Measurements from ENCODE around the gene SND1. TPM values are rescaled to one million over a fixed set of nuclear protein-coding genes. Genes with fewer than 3 reads are reported as not detected.

SND1 gene
- total RNA-seq, 5 donors from 2014 or later (not counting 1 experiment from before 2014, with no cell fraction given) = 137 to 187 (median 154) TPM

- no peak overlapping the region for H3K4me3 ChIP-seq (ENCODE audit: control insufficient read depth in 1 of 2, extremely low read depth in 1 of 2, low read length in 1 of 2)
- H3K4me1 ChIP-seq (ENCODE audit: control insufficient read depth in 1 of 2, extremely low read depth in 1 of 2, insufficient read depth in 2 of 2, low read length in 2 of 2) = peaks cover 14 to 20% of the 10 kb centered on the region in 2 experiments
- CTCF ChIA-PET = no interaction called here
- H3K27me3 ChIP-seq (replicated peaks in 1 of 2; ENCODE audit: control insufficient read depth in 2 of 2, extremely low read depth in 1 of 2, insufficient read depth in 2 of 2, low read length in 1 of 2) = no peaks in the 10 kb centered on the region
- ATAC-seq (replicated peaks in 1 of 4) (no peak), DNase-seq (no peak)
- H3K36me3 ChIP-seq (ENCODE audit: control insufficient read depth in 2 of 2, extremely low read depth in 1 of 2, insufficient read depth in 1 of 2, low read length in 1 of 2) = peaks cover 0 to 18% of the 10 kb centered on the region in 2 donors
- H3K4me1 Mint-ChIP-seq = peaks cover 76 to 88% (median 77%) of the 10 kb centered on the region in 3 donors
- H3K9me3 ChIP-seq = no peaks in the 10 kb centered on the region
- H3K27ac ChIP-seq (ENCODE audit: low read length) = no peak overlapping the region
- H3K27me3 Mint-ChIP-seq = no peaks in the 10 kb centered on the region
- peaks cover 44% of the 10 kb centered on the region for H3K36me3 Mint-ChIP-seq
- WGBS (ENCODE audit: insufficient coverage) = 93% methylated on average over 2 of the region's 3 CpGs
- POLR2A ChIA-PET = no interaction called here
- H3K27ac Mint-ChIP-seq = no peak overlapping the region
- H3K9me3 Mint-ChIP-seq = no peaks in the 10 kb centered on the region
- no peak overlapping the region for H3K4me3 Mint-ChIP-seq
Measured at GRCh38 chr7:127657500-127657899, 5.5 kb downstream of the SND1 start.

- H3K27ac Mint-ChIP-seq = no peak overlapping the region
- no peaks in the 10 kb centered on the region for H3K27me3 ChIP-seq (replicated peaks in 1 of 2; ENCODE audit: control insufficient read depth in 2 of 2, extremely low read depth in 1 of 2, insufficient read depth in 2 of 2, low read length in 1 of 2)
- CTCF ChIA-PET = no interaction called here
- POLR2A ChIA-PET = no interaction called here
- H3K27me3 Mint-ChIP-seq = no peaks in the 10 kb centered on the region
- H3K27ac ChIP-seq (ENCODE audit: low read length) = no peak overlapping the region
- H3K4me3 ChIP-seq (ENCODE audit: control insufficient read depth in 1 of 2, extremely low read depth in 1 of 2, low read length in 1 of 2) = no peak overlapping the region
- no peak overlapping the region for H3K4me3 Mint-ChIP-seq
- H3K36me3 ChIP-seq (ENCODE audit: control insufficient read depth in 2 of 2, extremely low read depth in 1 of 2, insufficient read depth in 1 of 2, low read length in 1 of 2) = peaks cover 0 to 18% of the 10 kb centered on the region in 2 donors
- H3K36me3 Mint-ChIP-seq = peaks cover 52% of the 10 kb centered on the region
- no peaks in the 10 kb centered on the region for H3K9me3 Mint-ChIP-seq
- no peaks in the 10 kb centered on the region for H3K9me3 ChIP-seq
- no peak for DNase-seq
- peaks cover 66 to 78% (median 68%) of the 10 kb centered on the region in 3 donors for H3K4me1 Mint-ChIP-seq
- ATAC-seq (replicated peaks in 1 of 4) = no peak
- no CpG with 5 or more reads among the region's 3 CpGs for WGBS (ENCODE audit: insufficient coverage)
- H3K4me1 ChIP-seq (ENCODE audit: control insufficient read depth in 1 of 2, extremely low read depth in 1 of 2, insufficient read depth in 2 of 2, low read length in 2 of 2) = peaks cover 0 to 7% of the 10 kb centered on the region in 2 experiments
Measured at GRCh38 chr7:127658970-127659630, 7.1 kb downstream of the SND1 start.

GRCh38 chr7:127665922-127666321, 13.9 kb downstream of the SND1 start:
- Mint-ChIP-seq H3K36me3 (peaks cover 46% of the 10 kb centered on the region), H3K9me3 (no peaks in the 10 kb centered on the region), H3K27ac (no peak overlapping the region), H3K4me3 (no peak overlapping the region), H3K27me3 (no peaks in the 10 kb centered on the region), H3K4me1 (peaks cover 61 to 71% (median 65%) of the 10 kb centered on the region in 3 donors)
- Histone ChIP-seq H3K27ac (ENCODE audit: low read length) (no peak overlapping the region), H3K4me3 (ENCODE audit: control insufficient read depth in 1 of 2, extremely low read depth in 1 of 2, low read length in 1 of 2) (no peak overlapping the region), H3K4me1 (ENCODE audit: control insufficient read depth in 1 of 2, extremely low read depth in 1 of 2, insufficient read depth in 2 of 2, low read length in 2 of 2) (peaks cover 0 to 5% of the 10 kb centered on the region in 2 experiments), H3K9me3 (no peaks in the 10 kb centered on the region), H3K27me3 (replicated peaks in 1 of 2; ENCODE audit: control insufficient read depth in 2 of 2, extremely low read depth in 1 of 2, insufficient read depth in 2 of 2, low read length in 1 of 2) (no peaks in the 10 kb centered on the region), H3K36me3 (ENCODE audit: control insufficient read depth in 2 of 2, extremely low read depth in 1 of 2, insufficient read depth in 1 of 2, low read length in 1 of 2) (peaks cover 5 to 6% of the 10 kb centered on the region in 2 donors)
- ChIA-PET POLR2A (no interaction called here), CTCF (interaction anchor here in 1 of 2 donors (1.0 kb wide), 1 partner anchor 510 kb away, joined by 3 read pairs; no protein-coding TSS in a partner anchor)
- WGBS (ENCODE audit: insufficient coverage) = 100% methylated on average over 1 of the region's 7 CpGs
- ATAC-seq (replicated peaks in 1 of 4) (no peak), DNase-seq (no peak)

GRCh38 chr7:127666602-127667001, 14.6 kb downstream of the SND1 start:
- Mint-ChIP-seq H3K27me3 (no peaks in the 10 kb centered on the region), H3K9me3 (no peaks in the 10 kb centered on the region), H3K27ac (peak overlapping the region in 1 of 2 donors; percentile 47), H3K36me3 (peaks cover 45% of the 10 kb centered on the region), H3K4me1 (peaks cover 58 to 71% (median 60%) of the 10 kb centered on the region in 3 donors), H3K4me3 (no peak overlapping the region)
- Histone ChIP-seq H3K4me1 (ENCODE audit: control insufficient read depth in 1 of 2, extremely low read depth in 1 of 2, insufficient read depth in 2 of 2, low read length in 2 of 2) (peaks cover 0 to 5% of the 10 kb centered on the region in 2 experiments), H3K36me3 (ENCODE audit: control insufficient read depth in 2 of 2, extremely low read depth in 1 of 2, insufficient read depth in 1 of 2, low read length in 1 of 2) (peaks cover 2 to 5% of the 10 kb centered on the region in 2 donors), H3K27ac (ENCODE audit: low read length) (no peak overlapping the region), H3K4me3 (ENCODE audit: control insufficient read depth in 1 of 2, extremely low read depth in 1 of 2, low read length in 1 of 2) (no peak overlapping the region), H3K9me3 (no peaks in the 10 kb centered on the region), H3K27me3 (replicated peaks in 1 of 2; ENCODE audit: control insufficient read depth in 2 of 2, extremely low read depth in 1 of 2, insufficient read depth in 2 of 2, low read length in 1 of 2) (no peaks in the 10 kb centered on the region)
- WGBS (ENCODE audit: insufficient coverage) = 92% methylated on average over 1 of the region's 4 CpGs
- ATAC-seq (replicated peaks in 1 of 4) (no peak), DNase-seq (no peak)
- ChIA-PET CTCF (interaction anchor here in 1 of 2 donors (1.0 kb wide), 1 partner anchor 509 kb away, joined by 3 read pairs; no protein-coding TSS in a partner anchor), POLR2A (interaction anchor here in 1 of 2 donors (0.6 kb wide), 1 partner anchor 79 kb away, joined by 3 read pairs; the partner anchor contains the start of gene ARF5)

- DNase-seq = no peak
- H3K4me1 Mint-ChIP-seq = peaks cover 60 to 73% (median 62%) of the 10 kb centered on the region in 3 donors
- Histone ChIP-seq H3K36me3 (ENCODE audit: control insufficient read depth in 2 of 2, extremely low read depth in 1 of 2, insufficient read depth in 1 of 2, low read length in 1 of 2) (peaks cover 2 to 5% of the 10 kb centered on the region in 2 donors), H3K4me3 (ENCODE audit: control insufficient read depth in 1 of 2, extremely low read depth in 1 of 2, low read length in 1 of 2) (no peak overlapping the region), H3K27me3 (replicated peaks in 1 of 2; ENCODE audit: control insufficient read depth in 2 of 2, extremely low read depth in 1 of 2, insufficient read depth in 2 of 2, low read length in 1 of 2) (no peaks in the 10 kb centered on the region), H3K4me1 (ENCODE audit: control insufficient read depth in 1 of 2, extremely low read depth in 1 of 2, insufficient read depth in 2 of 2, low read length in 2 of 2) (peaks cover 0 to 5% of the 10 kb centered on the region in 2 experiments), H3K27ac (ENCODE audit: low read length) (no peak overlapping the region), H3K9me3 (no peaks in the 10 kb centered on the region)
- peaks cover 48% of the 10 kb centered on the region for H3K36me3 Mint-ChIP-seq
- ChIA-PET CTCF (no interaction called here), POLR2A (no interaction called here)
- H3K27me3 Mint-ChIP-seq = no peaks in the 10 kb centered on the region
- no peak for ATAC-seq (replicated peaks in 1 of 4)
- no peaks in the 10 kb centered on the region for H3K9me3 Mint-ChIP-seq
- no CpG with 5 or more reads among the region's 3 CpGs for WGBS (ENCODE audit: insufficient coverage)
- peak overlapping the region in 1 of 2 donors; percentile 73 for H3K27ac Mint-ChIP-seq
- H3K4me3 Mint-ChIP-seq = no peak overlapping the region
Measured at GRCh38 chr7:127667017-127667670, 15.2 kb downstream of the SND1 start.

GRCh38 chr7:127667759-127668530, 16.0 kb downstream of the SND1 start:
- Histone ChIP-seq H3K9me3 (no peaks in the 10 kb centered on the region), H3K4me3 (ENCODE audit: control insufficient read depth in 1 of 2, extremely low read depth in 1 of 2, low read length in 1 of 2) (no peak overlapping the region), H3K27me3 (replicated peaks in 1 of 2; ENCODE audit: control insufficient read depth in 2 of 2, extremely low read depth in 1 of 2, insufficient read depth in 2 of 2, low read length in 1 of 2) (no peaks in the 10 kb centered on the region), H3K27ac (ENCODE audit: low read length) (no peak overlapping the region), H3K4me1 (ENCODE audit: control insufficient read depth in 1 of 2, extremely low read depth in 1 of 2, insufficient read depth in 2 of 2, low read length in 2 of 2) (peaks cover 0 to 5% of the 10 kb centered on the region in 2 experiments), H3K36me3 (ENCODE audit: control insufficient read depth in 2 of 2, extremely low read depth in 1 of 2, insufficient read depth in 1 of 2, low read length in 1 of 2) (peaks cover 0 to 5% of the 10 kb centered on the region in 2 donors)
- Mint-ChIP-seq H3K27ac (no peak overlapping the region), H3K9me3 (no peaks in the 10 kb centered on the region), H3K4me3 (no peak overlapping the region), H3K27me3 (no peaks in the 10 kb centered on the region), H3K36me3 (peaks cover 49% of the 10 kb centered on the region), H3K4me1 (peaks cover 61 to 70% (median 61%) of the 10 kb centered on the region in 3 donors)
- ChIA-PET CTCF (interaction anchor here in 1 of 2 donors (1.0 kb wide), 1 partner anchor 555 kb away, joined by 3 read pairs; no protein-coding TSS in a partner anchor), POLR2A (no interaction called here)
- DNase-seq (no peak), ATAC-seq (replicated peaks in 1 of 4) (no peak)
- no CpG with 5 or more reads among the region's 2 CpGs for WGBS (ENCODE audit: insufficient coverage)

Data from T-cell (primary cell).